Measurements from ENCODE around the gene UBL4B.

GRCh38 chr1:110155878-110156522, 43.8 kb downstream of the UBL4B start:
- TF ChIP-seq POLR2AphosphoS5 (IDR thresholded peaks at IDR 0.05): no peak
- TF ChIP-seq, protein P1, sequence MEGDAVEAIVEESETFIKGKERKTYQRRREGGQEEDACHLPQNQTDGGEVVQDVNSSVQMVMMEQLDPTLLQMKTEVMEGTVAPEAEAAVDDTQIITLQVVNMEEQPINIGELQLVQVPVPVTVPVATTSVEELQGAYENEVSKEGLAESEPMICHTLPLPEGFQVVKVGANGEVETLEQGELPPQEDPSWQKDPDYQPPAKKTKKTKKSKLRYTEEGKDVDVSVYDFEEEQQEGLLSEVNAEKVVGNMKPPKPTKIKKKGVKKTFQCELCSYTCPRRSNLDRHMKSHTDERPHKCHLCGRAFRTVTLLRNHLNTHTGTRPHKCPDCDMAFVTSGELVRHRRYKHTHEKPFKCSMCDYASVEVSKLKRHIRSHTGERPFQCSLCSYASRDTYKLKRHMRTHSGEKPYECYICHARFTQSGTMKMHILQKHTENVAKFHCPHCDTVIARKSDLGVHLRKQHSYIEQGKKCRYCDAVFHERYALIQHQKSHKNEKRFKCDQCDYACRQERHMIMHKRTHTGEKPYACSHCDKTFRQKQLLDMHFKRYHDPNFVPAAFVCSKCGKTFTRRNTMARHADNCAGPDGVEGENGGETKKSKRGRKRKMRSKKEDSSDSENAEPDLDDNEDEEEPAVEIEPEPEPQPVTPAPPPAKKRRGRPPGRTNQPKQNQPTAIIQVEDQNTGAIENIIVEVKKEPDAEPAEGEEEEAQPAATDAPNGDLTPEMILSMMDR (IDR thresholded peaks at IDR 0.05): no peak

Data from prostate gland (tissue), 2 donors.